Kidney epithelial cell (primary cell): ENCODE measurements around the gene AGGF1. TPM values are rescaled to one million over a fixed set of nuclear protein-coding genes. Genes with fewer than 3 reads are reported as not detected.

ENCODE experiments used
- DNase-seq: peaks from one replicate; pipeline ENCODE4 v3.0.0-alpha.2; 2010; ENCODE audit warnings: low read depth
- H3K27me3 ChIP-seq: 2 replicates; pipeline ENCODE4 v1.6.0; 2011; ENCODE audit warnings: low read length; ENCODE audit not compliant: control insufficient read depth, insufficient read depth
- H3K36me3 ChIP-seq: 2 replicates; pipeline ENCODE4 v1.5.1; 2011; ENCODE audit warnings: low read length; ENCODE audit not compliant: control insufficient read depth, insufficient read depth
- H3K4me3 ChIP-seq: 2 replicates; pipeline ENCODE4 v1.5.1; 2011; ENCODE audit warnings: low read depth, mild to moderate bottlenecking, control low read depth, low read length
- CTCF ChIP-seq: IDR thresholded peaks from 2 replicates; pipeline ENCODE4 v1.5.1; 2011; ENCODE audit warnings: mild to moderate bottlenecking, moderate library complexity, low read length, control low read depth, inconsistent platforms; ENCODE audit not compliant: insufficient read depth, poor library complexity, severe bottlenecking
- total RNA-seq: library from RNA; depleted of rRNA; stranded (reverse); fragments of >200 nt; gene quantifications from 2 replicates; pipeline ENCODE4 v1.2.3, GENCODE V29; 2015

Gene AGGF1
- total RNA-seq, 1 donor from 2014 or later, result 20.9 TPM

GRCh38 chr5:77008413-77008812 lies 21.8 kb upstream of the AGGF1 start:
- no peak overlapping the region for H3K4me3 ChIP-seq
- TF ChIP-seq CTCF, result no peak
- no peaks in the 10 kb centered on the region for H3K27me3 ChIP-seq
- H3K36me3 ChIP-seq, result no peaks in the 10 kb centered on the region
- no peak for DNase-seq

- no peak overlapping the region for H3K4me3 ChIP-seq
- H3K27me3 ChIP-seq, result no peaks in the 10 kb centered on the region
- no peak for DNase-seq
- no peak for TF ChIP-seq CTCF
- no peaks in the 10 kb centered on the region for H3K36me3 ChIP-seq
These were observed 20.0 kb upstream of the AGGF1 start for GRCh38 chr5:77010243-77010642.

- Histone ChIP-seq H3K27me3 (no peaks in the 10 kb centered on the region), H3K4me3 (no peak overlapping the region), H3K36me3 (no peaks in the 10 kb centered on the region)
- DNase-seq, result no peak
- no peak for TF ChIP-seq CTCF
These were observed 18.7 kb upstream of the AGGF1 start for GRCh38 chr5:77011498-77011897.

- DNase-seq, result no peak
- no peak for TF ChIP-seq CTCF
- no peak overlapping the region for H3K4me3 ChIP-seq
- H3K27me3 ChIP-seq, result no peaks in the 10 kb centered on the region
- no peaks in the 10 kb centered on the region for H3K36me3 ChIP-seq
These were observed 17.6 kb upstream of the AGGF1 start for GRCh38 chr5:77012601-77013000.

GRCh38 chr5:77015938-77016569 lies 14.2 kb upstream of the AGGF1 start:
- Histone ChIP-seq H3K36me3 (no peaks in the 10 kb centered on the region), H3K27me3 (no peaks in the 10 kb centered on the region), H3K4me3 (no peak overlapping the region)
- DNase-seq, result peak; percentile 31
- TF ChIP-seq CTCF, result peak; percentile 30

- no peak for DNase-seq
- no peak for TF ChIP-seq CTCF
These were observed 13.2 kb upstream of the AGGF1 start for GRCh38 chr5:77016962-77017361.

More at GRCh38 chr5:77016962-77017361, 13.2 kb upstream of the AGGF1 start:
- Histone ChIP-seq H3K4me3 (no peak overlapping the region), H3K27me3 (no peaks in the 10 kb centered on the region), H3K36me3 (no peaks in the 10 kb centered on the region)
